ENCODE data around the gene GGT5.
"Not testable (repeated sequence)": the region's sequence is repeated elsewhere in the genome, so short reads cannot be mapped to it uniquely, and the experiment has no call there.

Gene GGT5

DNA sequence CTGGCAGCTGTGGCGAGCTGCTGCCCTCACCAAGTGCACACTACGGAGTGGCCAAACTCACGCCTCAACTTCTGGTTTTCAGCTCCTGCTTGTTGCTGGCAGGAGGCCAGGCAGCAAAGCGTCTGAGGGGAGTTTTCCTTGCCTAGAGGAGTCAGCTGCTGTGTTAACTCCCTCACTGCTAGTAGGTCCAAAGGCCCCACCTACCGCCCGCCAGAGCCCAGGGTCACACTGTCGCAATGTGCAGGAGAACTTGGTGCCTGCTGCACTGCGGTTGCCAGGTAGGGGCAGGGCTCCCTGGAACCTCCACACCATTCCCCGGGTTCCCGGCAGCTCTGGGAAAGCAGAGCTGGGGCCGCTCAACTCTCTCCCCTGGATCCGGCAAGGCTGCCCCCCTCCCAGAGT, at the start of gene GGT5:
TSS of gene GGT5 (minus strand) at position 53 of the 402 bp plus-strand sequence. CDS start 357 bp downstream, outside the sequence.
- not testable (repeated sequence) for H3K27ac ChIP-seq (ENCODE audit: low read depth, low read length); H3K9me3 ChIP-seq (ENCODE audit: low read length); H3K27me3 ChIP-seq (ENCODE audit: control insufficient read depth in 1 of 2, insufficient read depth in 2 of 2, low read length in 2 of 2); H3K9ac ChIP-seq (ENCODE audit: low read length); H3K4me3 ChIP-seq (ENCODE audit: low read depth in 1 of 2, low read length in 2 of 2); H3K36me3 ChIP-seq (ENCODE audit: insufficient read depth, low read length)
- H3K4me1 ChIP-seq (ENCODE audit: insufficient read depth, low read length), result peaks cover 11% of the 10 kb centered on the region

DNA sequence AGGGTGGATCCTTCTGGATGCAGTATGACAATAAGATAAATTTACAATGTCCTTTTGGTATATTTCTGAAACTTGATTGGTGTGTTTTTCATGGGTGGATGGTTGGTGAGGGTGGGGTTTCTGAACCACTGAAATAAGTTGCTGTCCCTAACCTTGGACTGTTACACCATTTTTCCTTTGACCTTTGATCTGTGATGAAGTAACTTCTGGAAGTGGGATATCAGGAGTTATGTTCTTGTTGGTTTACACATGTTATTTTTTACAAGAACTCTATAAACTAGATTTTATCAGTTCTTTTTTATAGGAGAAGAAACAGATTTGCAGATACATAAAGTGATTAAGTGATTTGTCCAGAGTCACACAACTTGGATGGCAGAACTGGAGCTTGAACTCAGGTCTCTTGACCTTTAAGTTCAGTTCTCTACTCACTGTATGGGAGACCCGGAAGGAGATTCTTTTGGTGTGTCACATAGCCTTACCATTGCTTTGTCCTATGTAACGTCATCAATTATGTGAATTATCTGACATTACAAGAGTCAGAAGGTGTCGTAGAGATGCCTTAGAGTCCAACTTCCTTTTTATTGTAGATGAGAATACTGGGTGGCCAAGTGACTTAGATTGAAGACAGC, 47.4 kb upstream of the GGT5 start:
- H3K4me1 ChIP-seq (ENCODE audit: insufficient read depth, low read length), result peaks cover 42% of the 10 kb centered on the region
- H3K4me3 ChIP-seq (ENCODE audit: low read depth in 1 of 2, low read length in 2 of 2); H3K27me3 ChIP-seq (ENCODE audit: control insufficient read depth in 1 of 2, insufficient read depth in 2 of 2, low read length in 2 of 2); H3K27ac ChIP-seq (ENCODE audit: low read depth, low read length); H3K9ac ChIP-seq (ENCODE audit: low read length); H3K36me3 ChIP-seq (ENCODE audit: insufficient read depth, low read length); H3K9me3 ChIP-seq (ENCODE audit: low read length): not testable (repeated sequence)

DNA sequence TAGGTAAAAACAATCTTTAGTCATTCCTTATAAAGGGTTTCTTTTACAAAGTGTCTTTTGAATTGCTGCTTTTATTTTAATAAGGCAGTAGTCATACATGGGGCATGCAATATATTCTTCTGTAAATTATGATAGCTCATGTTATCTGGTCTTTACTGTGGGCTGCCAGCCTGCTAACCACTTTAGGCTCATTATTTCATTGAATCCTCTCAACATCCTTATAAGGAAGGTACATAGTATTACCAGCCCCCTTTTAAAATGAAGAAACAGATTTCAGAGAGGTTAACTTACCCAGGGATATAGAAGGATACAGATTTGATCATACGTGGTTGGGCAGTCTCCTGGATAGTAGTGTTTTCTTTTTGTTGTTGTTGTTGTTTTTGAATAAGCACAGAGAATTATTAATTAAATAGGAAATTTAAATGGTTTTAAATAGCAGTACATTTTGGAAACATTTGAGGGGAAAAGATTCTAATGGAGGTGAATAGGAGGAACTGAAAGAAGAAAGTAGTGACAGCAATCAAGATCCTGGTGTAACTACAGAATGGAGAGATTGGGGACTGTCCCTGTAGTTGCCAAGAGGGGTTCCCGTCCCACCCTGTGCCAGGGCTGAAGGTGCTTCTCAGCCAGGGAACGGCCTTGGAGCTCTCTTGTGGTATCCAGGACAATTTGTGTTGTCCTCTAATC, 46.8 kb upstream of the GGT5 start:
- H3K36me3 ChIP-seq (ENCODE audit: insufficient read depth, low read length), result no peaks in the 10 kb centered on the region
- peaks cover 43% of the 10 kb centered on the region for H3K4me1 ChIP-seq (ENCODE audit: insufficient read depth, low read length)
- H3K4me3 ChIP-seq (ENCODE audit: low read depth in 1 of 2, low read length in 2 of 2), result no peak overlapping the region
- H3K9me3 ChIP-seq (ENCODE audit: low read length), result no peaks in the 10 kb centered on the region
- no peaks in the 10 kb centered on the region for H3K27me3 ChIP-seq (ENCODE audit: control insufficient read depth in 1 of 2, insufficient read depth in 2 of 2, low read length in 2 of 2)
- H3K27ac ChIP-seq (ENCODE audit: low read depth, low read length), result no peak overlapping the region
- H3K9ac ChIP-seq (ENCODE audit: low read length), result no peak overlapping the region

GRCh38 chr22:24290459-24290858, 45.6 kb upstream of the GGT5 start:
- Histone ChIP-seq H3K36me3 (ENCODE audit: insufficient read depth, low read length) (no peaks in the 10 kb centered on the region), H3K27ac (ENCODE audit: low read depth, low read length) (peak overlapping the region; percentile 82), H3K27me3 (ENCODE audit: control insufficient read depth in 1 of 2, insufficient read depth in 2 of 2, low read length in 2 of 2) (no peaks in the 10 kb centered on the region), H3K4me1 (ENCODE audit: insufficient read depth, low read length) (peaks cover 52% of the 10 kb centered on the region), H3K4me3 (ENCODE audit: low read depth in 1 of 2, low read length in 2 of 2) (no peak overlapping the region), H3K9me3 (ENCODE audit: low read length) (no peaks in the 10 kb centered on the region), H3K9ac (ENCODE audit: low read length) (no peak overlapping the region)

DNA sequence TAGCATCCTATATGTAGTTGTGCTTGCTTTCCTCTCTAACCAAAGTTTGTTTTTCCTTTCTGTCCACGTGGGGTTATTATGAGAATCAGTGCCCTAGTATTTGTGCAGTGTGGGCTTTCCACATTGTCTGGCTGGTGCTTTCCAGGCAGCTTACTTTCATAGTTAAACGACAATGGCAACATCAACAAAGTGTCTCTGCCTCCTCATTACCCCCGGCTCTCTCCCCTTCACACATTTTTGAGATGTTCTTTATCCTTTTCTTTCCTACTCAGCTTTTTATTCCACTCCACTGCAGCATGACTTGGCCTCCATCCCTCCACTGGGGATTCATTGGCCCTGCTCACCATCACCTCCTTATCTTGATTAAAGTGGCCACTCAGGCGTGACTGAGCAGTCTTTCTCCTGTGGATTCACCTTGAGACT, 44.9 kb upstream of the GGT5 start:
- Histone ChIP-seq H3K4me3 (ENCODE audit: low read depth in 1 of 2, low read length in 2 of 2) (peak overlapping the region in 1 of 2 donors; percentile 33), H3K4me1 (ENCODE audit: insufficient read depth, low read length) (peaks cover 59% of the 10 kb centered on the region), H3K9me3 (ENCODE audit: low read length) (no peaks in the 10 kb centered on the region), H3K36me3 (ENCODE audit: insufficient read depth, low read length) (no peaks in the 10 kb centered on the region), H3K9ac (ENCODE audit: low read length) (no peak overlapping the region), H3K27me3 (ENCODE audit: control insufficient read depth in 1 of 2, insufficient read depth in 2 of 2, low read length in 2 of 2) (no peaks in the 10 kb centered on the region), H3K27ac (ENCODE audit: low read depth, low read length) (peak overlapping the region; percentile 82)

DNA sequence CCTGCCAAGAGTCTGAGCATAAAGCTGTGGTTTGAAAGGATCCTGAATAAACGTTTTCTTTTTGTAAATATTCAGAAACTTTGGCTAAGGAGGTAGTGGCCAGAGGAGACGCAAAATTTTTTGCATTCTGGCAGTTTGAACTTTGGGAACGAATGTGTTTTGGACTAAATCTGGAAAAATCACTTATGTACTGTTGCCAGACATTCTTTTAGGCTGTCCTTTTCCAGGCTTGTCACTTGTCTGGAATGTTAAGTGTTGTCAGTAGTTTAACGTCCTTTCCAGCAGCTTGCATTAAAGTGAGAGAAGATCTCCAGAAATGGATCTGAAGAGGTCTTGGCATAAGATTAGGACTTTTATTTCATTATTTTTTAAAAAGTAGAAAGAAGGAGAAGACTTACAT, 44.2 kb upstream of the GGT5 start:
- Histone ChIP-seq H3K9ac (ENCODE audit: low read length) (no peak overlapping the region), H3K4me1 (ENCODE audit: insufficient read depth, low read length) (peaks cover 61% of the 10 kb centered on the region), H3K4me3 (ENCODE audit: low read depth in 1 of 2, low read length in 2 of 2) (no peak overlapping the region), H3K27me3 (ENCODE audit: control insufficient read depth in 1 of 2, insufficient read depth in 2 of 2, low read length in 2 of 2) (no peaks in the 10 kb centered on the region), H3K36me3 (ENCODE audit: insufficient read depth, low read length) (no peaks in the 10 kb centered on the region), H3K9me3 (ENCODE audit: low read length) (no peaks in the 10 kb centered on the region), H3K27ac (ENCODE audit: low read depth, low read length) (peak overlapping the region; percentile 82)

GRCh38 chr22:24287801-24288200, 42.9 kb upstream of the GGT5 start:
- H3K9ac ChIP-seq (ENCODE audit: low read length); H3K27me3 ChIP-seq (ENCODE audit: control insufficient read depth in 1 of 2, insufficient read depth in 2 of 2, low read length in 2 of 2); H3K27ac ChIP-seq (ENCODE audit: low read depth, low read length); H3K36me3 ChIP-seq (ENCODE audit: insufficient read depth, low read length); H3K4me3 ChIP-seq (ENCODE audit: low read depth in 1 of 2, low read length in 2 of 2); H3K9me3 ChIP-seq (ENCODE audit: low read length): not testable (repeated sequence)
- peaks cover 61% of the 10 kb centered on the region for H3K4me1 ChIP-seq (ENCODE audit: insufficient read depth, low read length)

DNA sequence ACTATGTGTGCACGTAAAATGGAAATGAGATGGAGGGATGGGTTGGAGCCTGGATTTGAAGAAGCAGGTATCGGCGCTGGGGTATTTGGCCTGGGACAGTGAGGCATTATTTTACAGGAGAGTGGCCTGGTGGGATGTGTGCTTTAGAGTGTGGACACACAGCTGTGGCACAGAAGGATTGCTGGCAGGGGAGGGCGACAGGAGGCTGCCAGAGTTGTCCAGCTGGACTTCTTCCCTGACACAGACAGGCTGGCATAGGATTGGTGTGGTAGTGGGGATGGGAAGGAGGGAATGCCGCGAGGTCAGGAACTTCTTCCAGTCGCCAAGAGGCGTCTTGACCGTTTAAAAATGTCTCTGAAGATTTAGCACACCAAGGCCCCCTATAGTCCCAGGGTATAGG, 42.3 kb upstream of the GGT5 start:
- not testable (repeated sequence) for H3K9me3 ChIP-seq (ENCODE audit: low read length); H3K27ac ChIP-seq (ENCODE audit: low read depth, low read length)

DNA sequence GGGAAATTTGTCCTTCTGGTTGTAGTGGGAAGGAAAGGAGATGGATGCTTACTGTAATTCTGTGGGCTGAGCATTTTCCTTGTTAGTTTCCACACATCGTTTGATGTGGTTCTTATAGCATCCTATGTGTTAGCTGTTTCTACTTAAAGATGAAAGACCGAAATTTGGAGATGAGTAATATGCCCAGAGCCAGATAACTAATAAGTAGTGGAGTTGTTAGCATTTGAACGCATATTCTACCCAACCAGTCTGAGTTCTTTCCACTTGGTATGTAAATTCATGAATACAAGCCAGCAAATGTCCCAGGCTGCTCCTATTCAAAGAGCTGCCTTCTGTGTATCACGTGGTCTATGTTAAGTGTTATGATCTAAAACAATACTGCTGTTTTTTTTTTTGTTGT, 40.4 kb upstream of the GGT5 start:
- Histone ChIP-seq H3K36me3 (ENCODE audit: insufficient read depth, low read length) (no peaks in the 10 kb centered on the region), H3K9me3 (ENCODE audit: low read length) (no peaks in the 10 kb centered on the region), H3K4me1 (ENCODE audit: insufficient read depth, low read length) (peaks cover 40% of the 10 kb centered on the region), H3K27me3 (ENCODE audit: control insufficient read depth in 1 of 2, insufficient read depth in 2 of 2, low read length in 2 of 2) (no peaks in the 10 kb centered on the region), H3K9ac (ENCODE audit: low read length) (no peak overlapping the region), H3K27ac (ENCODE audit: low read depth, low read length) (no peak overlapping the region), H3K4me3 (ENCODE audit: low read depth in 1 of 2, low read length in 2 of 2) (no peak overlapping the region)

More for the DNA sequence above, 42.3 kb upstream of the GGT5 start:
- H3K9ac ChIP-seq (ENCODE audit: low read length); H3K27me3 ChIP-seq (ENCODE audit: control insufficient read depth in 1 of 2, insufficient read depth in 2 of 2, low read length in 2 of 2); H3K36me3 ChIP-seq (ENCODE audit: insufficient read depth, low read length); H3K4me3 ChIP-seq (ENCODE audit: low read depth in 1 of 2, low read length in 2 of 2): not testable (repeated sequence)
- H3K4me1 ChIP-seq (ENCODE audit: insufficient read depth, low read length), result peaks cover 60% of the 10 kb centered on the region

DNA sequence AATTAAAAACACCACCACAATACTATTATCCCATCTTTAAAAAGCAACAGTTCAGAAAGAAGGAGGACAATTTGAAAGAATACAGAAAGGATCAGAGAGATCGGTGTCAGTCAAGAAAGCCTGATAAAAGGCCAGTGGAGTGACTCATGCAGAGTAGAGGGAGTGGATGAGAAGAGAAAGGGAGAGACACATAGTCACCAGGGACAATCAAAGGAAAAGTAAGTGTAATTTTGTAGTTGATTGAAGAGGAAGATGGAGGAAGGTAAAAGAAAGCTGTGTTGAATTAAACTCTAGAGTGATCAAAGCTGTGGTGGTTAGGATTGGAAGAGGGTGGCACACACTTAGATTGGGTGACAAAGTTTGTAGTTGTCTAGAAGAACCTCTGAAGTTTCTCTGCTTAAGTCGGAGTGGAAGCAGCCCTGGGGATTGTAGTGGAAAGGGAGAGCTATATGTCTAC, 39.9 kb upstream of the GGT5 start:
- Histone ChIP-seq H3K36me3 (ENCODE audit: insufficient read depth, low read length) (no peaks in the 10 kb centered on the region), H3K4me1 (ENCODE audit: insufficient read depth, low read length) (peaks cover 36% of the 10 kb centered on the region), H3K9me3 (ENCODE audit: low read length) (no peaks in the 10 kb centered on the region), H3K9ac (ENCODE audit: low read length) (no peak overlapping the region), H3K4me3 (ENCODE audit: low read depth in 1 of 2, low read length in 2 of 2) (no peak overlapping the region), H3K27me3 (ENCODE audit: control insufficient read depth in 1 of 2, insufficient read depth in 2 of 2, low read length in 2 of 2) (no peaks in the 10 kb centered on the region), H3K27ac (ENCODE audit: low read depth, low read length) (no peak overlapping the region)

GRCh38 chr22:24282401-24282800, 37.5 kb upstream of the GGT5 start:
- Histone ChIP-seq H3K27me3 (ENCODE audit: control insufficient read depth in 1 of 2, insufficient read depth in 2 of 2, low read length in 2 of 2) (no peaks in the 10 kb centered on the region), H3K9me3 (ENCODE audit: low read length) (no peaks in the 10 kb centered on the region), H3K9ac (ENCODE audit: low read length) (no peak overlapping the region), H3K4me3 (ENCODE audit: low read depth in 1 of 2, low read length in 2 of 2) (no peak overlapping the region), H3K27ac (ENCODE audit: low read depth, low read length) (no peak overlapping the region), H3K36me3 (ENCODE audit: insufficient read depth, low read length) (no peaks in the 10 kb centered on the region), H3K4me1 (ENCODE audit: insufficient read depth, low read length) (peaks cover 20% of the 10 kb centered on the region)

GRCh38 chr22:24280363-24280762, 35.5 kb upstream of the GGT5 start:
- not testable (repeated sequence) for H3K9me3 ChIP-seq (ENCODE audit: low read length); H3K4me1 ChIP-seq (ENCODE audit: insufficient read depth, low read length); H3K9ac ChIP-seq (ENCODE audit: low read length); H3K27me3 ChIP-seq (ENCODE audit: control insufficient read depth in 1 of 2, insufficient read depth in 2 of 2, low read length in 2 of 2); H3K4me3 ChIP-seq (ENCODE audit: low read depth in 1 of 2, low read length in 2 of 2); H3K36me3 ChIP-seq (ENCODE audit: insufficient read depth, low read length); H3K27ac ChIP-seq (ENCODE audit: low read depth, low read length)

Measured in muscle layer of colon (tissue), 2 donors.